OCI-LY7 (cell line): ENCODE results near the gene PHKB. TPM values are rescaled to one million over a fixed set of nuclear protein-coding genes. Genes with fewer than 3 reads are reported as not detected.

Source experiments
- BruUV-seq: library from RNA; stranded (reverse); fragments of 400-500 nt; replicated peaks from 2 replicates; lab custom pipeline; 2021; lab: Mats Ljungman, UMichigan
- CTCF ChIA-PET: fragments of 300-600 bp; sonication (Branson Sonifier 250); formaldehyde crosslinking; loops from one replicate; lab custom pipeline; 2022; ENCODE audit warnings: antibody characterized with exemption; ENCODE audit not compliant: unreplicated experiment; lab: Charles Lee
- POLR2A ChIA-PET: fragments of 300-600 bp; sonication (Branson Sonifier 250); formaldehyde crosslinking; loops from one replicate; lab custom pipeline; 2022; ENCODE audit warnings: antibody characterized with exemption; lab: Charles Lee
- DNase-seq: peaks from one replicate; pipeline ENCODE4 v3.0.0-alpha.2; 2015; ENCODE audit warnings: low spot score
- H2AFZ ChIP-seq: fragments of 200-600 bp; sonication (generic), shearing (Covaris generic); 2 replicates; pipeline ENCODE4 v1.6.1; 2014; ENCODE audit warnings: mild to moderate bottlenecking, antibody characterized with exemption, low read length, moderate library complexity
- H3K27ac ChIP-seq: fragments of 200-600 bp; sonication (generic); 2 replicates; pipeline ENCODE4 v1.5.1; 2014; ENCODE audit warnings: mixed run types, low read depth, mild to moderate bottlenecking, moderate library complexity, low read length, inconsistent platforms; ENCODE audit not compliant: poor library complexity, severe bottlenecking
- H3K36me3 ChIP-seq: fragments of 200-600 bp; sonication (generic); 2 replicates; pipeline ENCODE4 v1.6.1; 2014; ENCODE audit warnings: mild to moderate bottlenecking, antibody characterized with exemption, low read length, moderate library complexity, mixed read lengths; ENCODE audit not compliant: insufficient read depth
- H3K4me1 ChIP-seq: fragments of 200-600 bp; sonication (generic); 2 replicates; pipeline ENCODE4 v1.5.1; 2014; ENCODE audit warnings: mild to moderate bottlenecking, low read length; ENCODE audit not compliant: insufficient read depth, poor library complexity, severe bottlenecking
- H3K4me2 ChIP-seq: fragments of 200-600 bp; sonication (generic); 2 replicates; pipeline ENCODE4 v1.6.1; 2014; ENCODE audit warnings: mild to moderate bottlenecking, low read length
- H3K4me3 ChIP-seq: fragments of 200-600 bp; sonication (generic); 2 replicates; pipeline ENCODE4 v1.5.1; 2014; ENCODE audit warnings: mild to moderate bottlenecking, low read depth, low read length; ENCODE audit not compliant: poor library complexity, severe bottlenecking
- H3K79me2 ChIP-seq: fragments of 200-600 bp; sonication (generic); 2 replicates; pipeline ENCODE4 v1.6.1; 2016; ENCODE audit warnings: low read depth, mild to moderate bottlenecking, low read length, moderate library complexity, mixed read lengths; ENCODE audit not compliant: insufficient read depth
- H3K9me2 ChIP-seq: fragments of 200-600 bp; sonication (generic); 2 replicates; pipeline ENCODE4 v1.6.1; 2016; ENCODE audit warnings: mild to moderate bottlenecking, low read length, mixed read lengths; ENCODE audit not compliant: insufficient read depth
- H3K9me3 ChIP-seq: fragments of 200-600 bp; sonication (generic); 2 replicates; pipeline ENCODE4 v1.6.1; 2014; ENCODE audit warnings: mild to moderate bottlenecking, mixed run types, low read length, mixed read lengths
- H4K20me1 ChIP-seq: fragments of 200-600 bp; sonication (generic); 2 replicates; pipeline ENCODE4 v1.6.1; 2014; ENCODE audit warnings: mild to moderate bottlenecking, antibody characterized with exemption, low read length, moderate library complexity, mixed read lengths; ENCODE audit not compliant: insufficient read depth
- EZH2phosphoT487 ChIP-seq: fragments of 200-600 bp; sonication (generic); IDR thresholded peaks from 2 replicates; pipeline ENCODE4 v1.6.1; 2018; ENCODE audit warnings: low read depth, borderline replicate concordance, mild to moderate bottlenecking, mixed run types, antibody characterized with exemption, low read length, moderate library complexity, mixed read lengths
- intact Hi-C: fragments of 100-400 bp; cut with micrococcal nuclease; formaldehyde crosslinking; loops from one replicate; pipeline ENCODE4 v1.10.0; 2022; ENCODE audit not compliant: unreplicated experiment
- total RNA-seq, 2 experiments: library from RNA; depleted of rRNA in 1 of 2; stranded (reverse); fragments of >200 nt in 1 of 2; shearing (Covaris generic) in 1 of 2; gene quantifications; 2 replicates each; pipeline ENCODE4 v1.2.3, GENCODE V29; 2014 to 2022
- TF ChIP-seq, protein P1 (sequence below): fragments of 200-600 bp; sonication (generic); conservative IDR thresholded peaks from 2 replicates; pipeline ENCODE4 v1.5.1; 2014; ENCODE audit warnings: mild to moderate bottlenecking, antibody characterized with exemption, low read length, moderate library complexity, mixed read lengths

PHKB gene
- total RNA-seq, 2 experiments from 2014 or later: 56.9 to 93.1 TPM

DNA sequence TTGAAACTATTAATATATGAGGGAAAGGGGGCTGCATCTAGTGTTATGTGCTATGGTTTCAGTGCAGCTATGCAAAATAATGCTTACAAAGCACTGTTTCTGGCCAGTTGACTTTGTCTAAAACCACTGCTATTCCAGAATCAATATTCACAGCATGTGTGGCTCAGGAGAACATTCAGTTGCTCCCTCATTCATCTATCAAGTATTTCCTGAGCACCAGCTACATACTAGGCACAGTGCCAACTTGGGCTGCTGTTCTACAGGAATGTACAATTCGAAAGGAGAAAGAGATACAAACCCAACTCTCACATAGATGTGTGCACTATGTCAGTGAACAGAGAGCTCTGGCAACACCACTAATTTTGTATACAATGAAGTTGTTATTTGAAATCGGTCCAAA lies 183.0 kb downstream of the PHKB start:
- ChIA-PET CTCF (no interaction called here), POLR2A (interaction anchor here (1.1 to 1.2 kb wide), 2 partner anchors 9 to 28 kb away, joined by 3 read pairs; no protein-coding TSS in a partner anchor)
- Histone ChIP-seq H3K4me1 (no peaks in the 10 kb centered on the region), H3K4me3 (no peak overlapping the region), H3K9me2 (no peaks in the 10 kb centered on the region), H3K4me2 (no peak overlapping the region), H4K20me1 (no peaks in the 10 kb centered on the region), H2AFZ (no peak overlapping the region), H3K27ac (no peak overlapping the region), H3K9me3 (no peaks in the 10 kb centered on the region), H3K79me2 (no peaks in the 10 kb centered on the region), H3K36me3 (peaks cover 37% of the 10 kb centered on the region)
- intact Hi-C loops: no loop called here
- no peak for DNase-seq
- BruUV-seq: no TSS peak
- TF ChIP-seq, protein P1, sequence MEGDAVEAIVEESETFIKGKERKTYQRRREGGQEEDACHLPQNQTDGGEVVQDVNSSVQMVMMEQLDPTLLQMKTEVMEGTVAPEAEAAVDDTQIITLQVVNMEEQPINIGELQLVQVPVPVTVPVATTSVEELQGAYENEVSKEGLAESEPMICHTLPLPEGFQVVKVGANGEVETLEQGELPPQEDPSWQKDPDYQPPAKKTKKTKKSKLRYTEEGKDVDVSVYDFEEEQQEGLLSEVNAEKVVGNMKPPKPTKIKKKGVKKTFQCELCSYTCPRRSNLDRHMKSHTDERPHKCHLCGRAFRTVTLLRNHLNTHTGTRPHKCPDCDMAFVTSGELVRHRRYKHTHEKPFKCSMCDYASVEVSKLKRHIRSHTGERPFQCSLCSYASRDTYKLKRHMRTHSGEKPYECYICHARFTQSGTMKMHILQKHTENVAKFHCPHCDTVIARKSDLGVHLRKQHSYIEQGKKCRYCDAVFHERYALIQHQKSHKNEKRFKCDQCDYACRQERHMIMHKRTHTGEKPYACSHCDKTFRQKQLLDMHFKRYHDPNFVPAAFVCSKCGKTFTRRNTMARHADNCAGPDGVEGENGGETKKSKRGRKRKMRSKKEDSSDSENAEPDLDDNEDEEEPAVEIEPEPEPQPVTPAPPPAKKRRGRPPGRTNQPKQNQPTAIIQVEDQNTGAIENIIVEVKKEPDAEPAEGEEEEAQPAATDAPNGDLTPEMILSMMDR: no peak
- TF ChIP-seq EZH2phosphoT487: no peak

DNA sequence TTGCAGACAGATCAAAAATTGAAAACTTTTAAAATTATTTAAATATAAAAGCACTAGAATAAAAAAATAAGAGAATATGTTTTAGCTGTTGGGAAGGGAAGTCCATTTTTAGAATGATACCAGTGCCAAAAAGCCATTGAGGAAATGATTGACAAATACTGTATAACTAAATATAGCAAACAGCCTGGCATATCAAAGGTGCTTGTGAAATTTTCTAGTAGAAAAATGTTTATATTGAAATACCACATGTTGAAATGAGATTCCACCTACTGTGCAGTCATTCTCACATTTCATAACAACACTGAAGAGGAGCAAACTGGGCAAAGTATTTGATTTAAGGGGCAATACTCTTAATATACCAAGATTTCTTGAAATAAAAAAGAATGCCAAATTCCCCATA lies 183.5 kb downstream of the PHKB start:
- intact Hi-C loops: no loop called here
- peaks cover 37% of the 10 kb centered on the region for H3K36me3 ChIP-seq
- ChIA-PET POLR2A (interaction anchor here (1.1 to 1.2 kb wide), 2 partner anchors 8 to 28 kb away, joined by 3 read pairs; no protein-coding TSS in a partner anchor), CTCF (no interaction called here)
- no TSS peak for BruUV-seq
- no peak overlapping the region for H2AFZ ChIP-seq
- no peak overlapping the region for H3K27ac ChIP-seq
- H3K4me2 ChIP-seq: no peak overlapping the region
- no peaks in the 10 kb centered on the region for H3K9me3 ChIP-seq
- H3K9me2 ChIP-seq: no peaks in the 10 kb centered on the region
- no peaks in the 10 kb centered on the region for H3K79me2 ChIP-seq
- TF ChIP-seq EZH2phosphoT487: no peak
- TF ChIP-seq, protein P1: no peak
- no peaks in the 10 kb centered on the region for H3K4me1 ChIP-seq
- H4K20me1 ChIP-seq: no peaks in the 10 kb centered on the region
- H3K4me3 ChIP-seq: no peak overlapping the region
- no peak for DNase-seq

- H3K9me2 ChIP-seq: no peaks in the 10 kb centered on the region
- H3K4me2 ChIP-seq: no peak overlapping the region
- no peaks in the 10 kb centered on the region for H3K79me2 ChIP-seq
- intact Hi-C loops: no loop called here
- no TSS peak for BruUV-seq
- H3K27ac ChIP-seq: no peak overlapping the region
- ChIA-PET CTCF (no interaction called here), POLR2A (interaction anchor here (0.8 kb wide), 1 partner anchor 63 kb away, joined by 4 read pairs; no protein-coding TSS in a partner anchor)
- DNase-seq: no peak
- H3K36me3 ChIP-seq: peaks cover 37% of the 10 kb centered on the region
- H4K20me1 ChIP-seq: no peaks in the 10 kb centered on the region
- no peaks in the 10 kb centered on the region for H3K4me1 ChIP-seq
- H3K9me3 ChIP-seq: no peaks in the 10 kb centered on the region
- no peak for TF ChIP-seq EZH2phosphoT487
- TF ChIP-seq, protein P1: no peak
- H3K4me3 ChIP-seq: no peak overlapping the region
- no peak overlapping the region for H2AFZ ChIP-seq
These were observed 185.8 kb downstream of the PHKB start for GRCh38 chr16:47646914-47647313.
